GM19099 (cell line): Measurements from ENCODE around the gene HMGCL.

Source experiments
- POLR2A ChIP-seq: IDR thresholded peaks from 3 replicates; pipeline ENCODE4 v1.6.1; 2011; ENCODE audit warnings: low read depth; ENCODE audit not compliant: insufficient read length; ENCODE audit errors: extremely low read depth

Gene HMGCL

GRCh38 chr1:23837908-23838307 lies 12.7 kb upstream of the HMGCL start:
- TF ChIP-seq POLR2A = no peak

- no peak for TF ChIP-seq POLR2A
These were observed 10.8 kb upstream of the HMGCL start for GRCh38 chr1:23836037-23836436.

- no peak for TF ChIP-seq POLR2A
These were observed 2.5 kb upstream of the HMGCL start for GRCh38 chr1:23827717-23828116.

GRCh38 chr1:23825762-23826522 lies 713 bp upstream of the HMGCL start:
- no peak for TF ChIP-seq POLR2A

GRCh38 chr1:23824711-23825075 lies 536 bp downstream of the HMGCL start:
- no peak for TF ChIP-seq POLR2A

- TF ChIP-seq POLR2A = no peak
These were observed 1.5 kb downstream of the HMGCL start for GRCh38 chr1:23823767-23824166.

GRCh38 chr1:23817633-23818032 lies 7.6 kb downstream of the HMGCL start:
- TF ChIP-seq POLR2A = no peak

GRCh38 chr1:23816906-23817305 lies 8.3 kb downstream of the HMGCL start:
- TF ChIP-seq POLR2A = no peak

GRCh38 chr1:23816361-23816760 lies 8.9 kb downstream of the HMGCL start:
- no peak for TF ChIP-seq POLR2A

- TF ChIP-seq POLR2A = no peak
These were observed 11.2 kb downstream of the HMGCL start for GRCh38 chr1:23814016-23814415.

- TF ChIP-seq POLR2A = no peak
These were observed 14.2 kb downstream of the HMGCL start for GRCh38 chr1:23810818-23811540.

GRCh38 chr1:23809751-23810171 lies 15.5 kb downstream of the HMGCL start:
- no peak for TF ChIP-seq POLR2A

GRCh38 chr1:23807453-23807852 lies 17.8 kb downstream of the HMGCL start:
- TF ChIP-seq POLR2A = no peak

- TF ChIP-seq POLR2A = no peak
These were observed 18.9 kb downstream of the HMGCL start for GRCh38 chr1:23806280-23806679.

- TF ChIP-seq POLR2A = no peak
These were observed 20.2 kb downstream of the HMGCL start for GRCh38 chr1:23805025-23805424.

GRCh38 chr1:23804183-23804835 lies 20.9 kb downstream of the HMGCL start:
- no peak for TF ChIP-seq POLR2A
